Karpas-422 (cell line): Measurements from ENCODE around the gene FN3K. TPM values are rescaled to one million over a fixed set of nuclear protein-coding genes. Genes with fewer than 3 reads are reported as not detected.
A peak's percentile ranks its signal among the peaks of the same experiment; 100 is the strongest.
"Not testable (repeated sequence)": the region's sequence is repeated elsewhere in the genome, so short reads cannot be mapped to it uniquely, and the experiment has no call there.

Source experiments
- DNase-seq: peaks from one replicate; pipeline ENCODE4 v3.0.0-alpha.2; 2015
- H2AFZ ChIP-seq: fragments of 200-600 bp; sonication (generic); 2 replicates; pipeline ENCODE4 v1.6.1; 2014; ENCODE audit warnings: antibody characterized with exemption, low read length, mixed read lengths
- H3K27ac ChIP-seq: fragments of 200-600 bp; sonication (generic); 2 replicates; pipeline ENCODE4 v1.5.1; 2014; ENCODE audit warnings: mild to moderate bottlenecking, low read length, moderate library complexity
- H3K27me3 ChIP-seq: fragments of 200-600 bp; sonication (generic); 2 replicates; pipeline ENCODE4 v1.6.1; 2014; ENCODE audit warnings: low read length, mixed read lengths
- H3K36me3 ChIP-seq: fragments of 200-600 bp; sonication (generic); 2 replicates; pipeline ENCODE4 v1.6.1; 2014; ENCODE audit warnings: low read length, mixed read lengths; ENCODE audit not compliant: insufficient read depth
- H3K4me1 ChIP-seq: fragments of 200-600 bp; sonication (generic); 2 replicates; pipeline ENCODE4 v1.6.1; 2014; ENCODE audit warnings: mild to moderate bottlenecking, low read length, mixed read lengths
- H3K4me2 ChIP-seq: fragments of 200-600 bp; sonication (generic); 2 replicates; pipeline ENCODE4 v1.6.1; 2014; ENCODE audit warnings: low read length, low read depth, mild to moderate bottlenecking; ENCODE audit not compliant: poor library complexity, severe bottlenecking
- H3K4me3 ChIP-seq: fragments of 200-600 bp; sonication (generic); 2 replicates; pipeline ENCODE4 v1.5.1; 2014; ENCODE audit warnings: mild to moderate bottlenecking, antibody characterized with exemption, low read length, mixed read lengths
- H3K79me2 ChIP-seq: fragments of 200-600 bp; sonication (generic); 2 replicates; pipeline ENCODE4 v1.6.1; 2014; ENCODE audit warnings: mild to moderate bottlenecking, low read length, mixed read lengths
- H3K9ac ChIP-seq: fragments of 200-600 bp; sonication (generic); 2 replicates; pipeline ENCODE4 v1.6.0; 2014; ENCODE audit warnings: low read length
- H3K9me2 ChIP-seq: fragments of 200-600 bp; sonication (generic), shearing (Covaris generic); replicated peaks from 2 replicates; pipeline ENCODE4 v1.6.0; 2014; ENCODE audit warnings: mild to moderate bottlenecking, low read length, moderate library complexity; ENCODE audit not compliant: insufficient read depth
- H3K9me3 ChIP-seq: fragments of 300-700, 200-600 bp; sonication (generic); 2 replicates; pipeline ENCODE4 v1.6.1; 2014; ENCODE audit warnings: low read length, mixed read lengths
- H4K20me1 ChIP-seq: fragments of 200-600 bp; sonication (generic); 2 replicates; pipeline ENCODE4 v1.6.1; 2014; ENCODE audit warnings: mild to moderate bottlenecking, antibody characterized with exemption, low read length, low read depth; ENCODE audit not compliant: insufficient read depth
- total RNA-seq: library from RNA; depleted of rRNA; stranded (reverse); fragments of >200 nt; shearing (Covaris generic); gene quantifications from 2 replicates; pipeline ENCODE4 v1.2.3, GENCODE V29; 2014; ENCODE audit warnings: low replicate concordance

FN3K gene
- total RNA-seq, 1 experiment from 2014 or later, result not detected

- Histone ChIP-seq H3K27me3 (no peaks in the 10 kb centered on the region), H2AFZ (no peak overlapping the region), H3K4me1 (no peaks in the 10 kb centered on the region), H4K20me1 (no peaks in the 10 kb centered on the region), H3K9me3 (no peaks in the 10 kb centered on the region), H3K36me3 (peaks cover 42% of the 10 kb centered on the region), H3K9ac (no peak overlapping the region), H3K27ac (no peak overlapping the region), H3K79me2 (no peaks in the 10 kb centered on the region; the same call in 1 of the 2 replicates), H3K4me3 (no peak overlapping the region), H3K4me2 (no peak overlapping the region), H3K9me2 (no peaks in the 10 kb centered on the region)
- no peak for DNase-seq
Measured at GRCh38 chr17:82769041-82769440, 33.6 kb downstream of the FN3K start.

- no peak for DNase-seq
- Histone ChIP-seq H3K79me2 (no peaks in the 10 kb centered on the region; the same call in 1 of the 2 replicates), H3K36me3 (peaks cover 44% of the 10 kb centered on the region), H3K4me2 (no peak overlapping the region), H3K9ac (no peak overlapping the region), H3K9me3 (no peaks in the 10 kb centered on the region), H4K20me1 (no peaks in the 10 kb centered on the region), H3K9me2 (no peaks in the 10 kb centered on the region), H3K4me1 (peaks cover 3% of the 10 kb centered on the region; the same call in 1 of the 2 replicates), H3K27me3 (no peaks in the 10 kb centered on the region), H3K27ac (no peak overlapping the region), H2AFZ (no peak overlapping the region), H3K4me3 (no peak overlapping the region)
Measured at GRCh38 chr17:82772026-82772425, 36.6 kb downstream of the FN3K start.

DNA sequence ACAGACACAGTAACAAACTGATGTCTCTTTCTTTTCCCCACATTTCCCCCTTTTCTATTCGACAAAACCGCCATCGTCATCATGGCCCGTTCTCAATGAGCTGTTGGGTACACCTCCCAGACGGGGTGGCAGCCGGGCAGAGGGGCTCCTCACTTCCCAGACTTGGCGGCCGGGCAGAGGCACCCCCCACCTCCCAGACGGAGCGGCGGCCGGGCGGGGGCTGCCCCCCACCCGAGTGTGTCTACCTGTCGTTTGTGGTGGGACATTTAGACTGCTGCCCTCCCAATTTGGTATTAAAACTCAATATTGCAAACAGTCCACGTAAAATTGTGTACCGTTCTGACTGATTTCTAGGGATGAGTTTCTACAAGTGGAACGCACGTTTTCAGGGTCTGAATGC is 39.0 kb downstream of the FN3K start:
- not testable (repeated sequence) for H4K20me1 ChIP-seq, H3K79me2 ChIP-seq, H3K4me1 ChIP-seq, H3K9ac ChIP-seq, H3K9me2 ChIP-seq, H2AFZ ChIP-seq, H3K9me3 ChIP-seq, H3K27ac ChIP-seq, H3K4me2 ChIP-seq, H3K4me3 ChIP-seq, H3K27me3 ChIP-seq, DNase-seq
- H3K36me3 ChIP-seq, result peaks cover 23% of the 10 kb centered on the region

GRCh38 chr17:82775001-82775823 is 39.8 kb downstream of the FN3K start:
- no peaks in the 10 kb centered on the region for H3K27me3 ChIP-seq
- no peak overlapping the region for H2AFZ ChIP-seq
- no peaks in the 10 kb centered on the region for H3K9me3 ChIP-seq
- H4K20me1 ChIP-seq, result no peaks in the 10 kb centered on the region
- H3K4me3 ChIP-seq, result no peak overlapping the region
- peaks cover 19% of the 10 kb centered on the region for H3K36me3 ChIP-seq
- H3K27ac ChIP-seq, result no peak overlapping the region
- peak; percentile 42 for DNase-seq
- H3K4me1 ChIP-seq, result peaks cover 3% of the 10 kb centered on the region; the same call in 1 of the 2 replicates
- no peak overlapping the region for H3K4me2 ChIP-seq
- H3K9me2 ChIP-seq, result no peaks in the 10 kb centered on the region
- H3K9ac ChIP-seq, result no peak overlapping the region
- no peaks in the 10 kb centered on the region; the same call in 1 of the 2 replicates for H3K79me2 ChIP-seq

DNA sequence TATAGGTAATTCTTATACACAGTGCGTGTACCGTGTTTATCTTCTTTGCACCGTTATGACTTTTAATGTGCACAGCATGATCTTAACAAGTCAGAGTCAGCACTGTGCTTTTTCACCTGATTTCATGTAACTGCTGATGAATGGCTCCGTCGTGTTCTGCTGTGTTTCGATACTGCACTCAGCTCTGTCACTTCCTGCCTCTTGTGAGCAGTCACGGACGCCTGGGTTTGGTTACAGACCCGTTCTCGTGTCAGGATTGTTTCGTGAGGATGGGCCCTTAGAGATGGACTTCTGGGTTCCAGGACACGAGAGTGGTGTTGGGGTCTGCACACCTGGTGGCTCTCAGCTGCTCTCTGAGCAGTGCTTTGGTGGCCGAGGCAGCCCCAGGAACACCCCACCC is 41.0 kb downstream of the FN3K start:
- H3K79me2 ChIP-seq, result no peaks in the 10 kb centered on the region; the same call in 1 of the 2 replicates
- no peaks in the 10 kb centered on the region for H4K20me1 ChIP-seq
- no peaks in the 10 kb centered on the region for H3K9me2 ChIP-seq
- H3K9ac ChIP-seq, result no peak overlapping the region
- no peak overlapping the region for H2AFZ ChIP-seq
- H3K9me3 ChIP-seq, result no peaks in the 10 kb centered on the region
- no peaks in the 10 kb centered on the region for H3K27me3 ChIP-seq
- no peak overlapping the region for H3K4me2 ChIP-seq
- peaks cover 19% of the 10 kb centered on the region for H3K36me3 ChIP-seq
- H3K27ac ChIP-seq, result no peak overlapping the region
- no peak for DNase-seq
- peaks cover 3% of the 10 kb centered on the region; the same call in 1 of the 2 replicates for H3K4me1 ChIP-seq
- no peak overlapping the region for H3K4me3 ChIP-seq

GRCh38 chr17:82777778-82778375 is 42.5 kb downstream of the FN3K start:
- peaks cover 16% of the 10 kb centered on the region for H3K36me3 ChIP-seq
- H3K4me3 ChIP-seq, H3K4me2 ChIP-seq, DNase-seq, H3K9me2 ChIP-seq, H3K4me1 ChIP-seq, H3K9me3 ChIP-seq, H3K27ac ChIP-seq, H2AFZ ChIP-seq, H3K27me3 ChIP-seq, H3K79me2 ChIP-seq, H3K9ac ChIP-seq, H4K20me1 ChIP-seq: not testable (repeated sequence)

DNA sequence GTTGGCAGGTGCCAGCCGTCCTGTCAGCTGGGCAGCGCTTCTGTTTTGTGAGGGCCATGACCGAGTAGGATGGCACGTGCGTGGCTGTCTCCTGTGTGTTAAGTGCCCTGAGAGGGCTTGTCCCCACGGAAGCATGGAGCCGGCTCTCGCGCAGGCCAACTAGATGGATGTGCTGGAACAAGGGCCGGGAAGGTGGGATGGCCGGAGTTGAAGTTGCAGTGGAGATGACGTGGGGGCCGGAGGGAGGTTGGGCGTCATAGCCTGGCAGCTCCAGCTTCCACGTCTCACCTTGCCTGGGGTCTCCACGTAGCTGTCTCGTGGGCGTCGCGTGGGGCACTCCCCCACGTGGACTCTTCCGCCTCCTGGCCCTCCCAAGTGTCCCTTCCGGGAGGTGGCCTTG is 44.1 kb downstream of the FN3K start:
- Histone ChIP-seq H3K4me3 (no peak overlapping the region), H3K9me3 (no peaks in the 10 kb centered on the region), H3K27ac (no peak overlapping the region), H3K4me2 (no peak overlapping the region), H3K9me2 (no peaks in the 10 kb centered on the region), H3K27me3 (no peaks in the 10 kb centered on the region), H3K79me2 (peaks cover 14% of the 10 kb centered on the region), H3K36me3 (peaks cover 18% of the 10 kb centered on the region), H2AFZ (no peak overlapping the region), H3K9ac (no peak overlapping the region), H3K4me1 (peaks cover 9% of the 10 kb centered on the region), H4K20me1 (no peaks in the 10 kb centered on the region)
- no peak for DNase-seq

DNA sequence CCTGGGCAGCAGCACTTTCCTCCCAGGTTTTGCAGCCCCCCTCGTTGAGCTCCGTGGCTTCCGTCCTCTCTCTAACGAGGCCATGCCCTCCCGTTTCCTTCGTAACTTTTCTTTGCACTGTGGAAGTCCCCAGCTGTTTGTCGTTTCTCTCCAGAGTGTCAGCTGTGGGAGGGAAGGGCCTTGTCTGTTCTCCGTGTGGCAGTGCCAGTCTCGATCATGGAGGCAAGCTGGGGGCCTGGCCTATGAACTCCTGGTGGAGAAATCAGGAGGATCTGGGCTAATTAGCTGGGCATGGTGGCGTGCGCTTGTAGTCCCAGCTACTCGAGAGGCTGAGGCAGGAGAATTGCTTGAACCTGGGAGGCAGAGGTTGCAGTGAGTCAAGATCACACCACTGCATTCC is 44.8 kb downstream of the FN3K start:
- H3K9me3 ChIP-seq, result no peaks in the 10 kb centered on the region
- DNase-seq, result no peak
- peaks cover 9% of the 10 kb centered on the region for H3K4me1 ChIP-seq
- peaks cover 18% of the 10 kb centered on the region for H3K36me3 ChIP-seq
- H3K9me2 ChIP-seq, result no peaks in the 10 kb centered on the region
- H3K27me3 ChIP-seq, result no peaks in the 10 kb centered on the region
- H4K20me1 ChIP-seq, result no peaks in the 10 kb centered on the region
- H3K79me2 ChIP-seq, result peaks cover 14% of the 10 kb centered on the region
- no peak overlapping the region for H3K27ac ChIP-seq
- H3K9ac ChIP-seq, result no peak overlapping the region
- no peak overlapping the region for H2AFZ ChIP-seq
- H3K4me3 ChIP-seq, result no peak overlapping the region
- no peak overlapping the region for H3K4me2 ChIP-seq
